Caco-2 (cell line): ENCODE results near the gene TSPAN9. TPM values are rescaled to one million over a fixed set of nuclear protein-coding genes. Genes with fewer than 3 reads are reported as not detected.

Experiments
- BruUV-seq: library from RNA; stranded (reverse); fragments of 400-500 nt; replicated peaks from 2 replicates; lab custom pipeline; 2021; lab: Mats Ljungman, UMichigan
- CTCF ChIA-PET: fragments of 300-600 bp; sonication (Branson Sonifier 250); formaldehyde crosslinking; loops from one replicate; lab custom pipeline; 2022; ENCODE audit warnings: antibody characterized with exemption; lab: Charles Lee
- POLR2A ChIA-PET: fragments of 300-600 bp; sonication (Branson Sonifier 250); formaldehyde crosslinking; loops from one replicate; lab custom pipeline; 2022; ENCODE audit warnings: antibody characterized with exemption; lab: Charles Lee
- DNase-seq, 2 experiments: peaks; one replicate each; pipeline versions ENCODE4 v3.0.0 to v3.0.0-alpha.2; 2020 to 2022
- H3K27me3 ChIP-seq: replicated peaks from 2 replicates; pipeline ENCODE4 v1.6.0; 2011; ENCODE audit warnings: low read length; ENCODE audit not compliant: control insufficient read depth, insufficient read depth
- H3K36me3 ChIP-seq: 2 replicates; pipeline ENCODE4 v1.5.1; 2011; ENCODE audit warnings: low read length; ENCODE audit not compliant: control insufficient read depth, insufficient read depth
- H3K4me1 ChIP-seq: fragments of 250-450 bp; sonication (Bioruptor Pico); 2 replicates; pipeline ENCODE4 v1.5.1; 2020; ENCODE audit warnings: mild to moderate bottlenecking
- H3K4me3 ChIP-seq: 2 replicates; pipeline ENCODE4 v1.5.1; 2011; ENCODE audit warnings: low read depth, mild to moderate bottlenecking, control low read depth, low read length
- H3K9me3 ChIP-seq: fragments of 250-450 bp; sonication (Bioruptor Pico); 2 replicates; pipeline ENCODE4 v1.5.1; 2020; ENCODE audit warnings: mild to moderate bottlenecking, moderate library complexity
- H3K27ac Mint-ChIP-seq: one replicate; pipeline ENCODE4 v1.8.0; 2022; ENCODE audit warnings: mixed read lengths; ENCODE audit not compliant: unreplicated experiment
- H3K27me3 Mint-ChIP-seq: one replicate; pipeline ENCODE4 v1.8.0; 2022; ENCODE audit warnings: mixed read lengths; ENCODE audit not compliant: insufficient read depth, unreplicated experiment
- H3K36me3 Mint-ChIP-seq: one replicate; pipeline ENCODE4 v1.8.0; 2022; ENCODE audit warnings: mild to moderate bottlenecking, mixed read lengths; ENCODE audit not compliant: insufficient read depth, unreplicated experiment
- H3K4me1 Mint-ChIP-seq: one replicate; pipeline ENCODE4 v1.8.0; 2022; ENCODE audit warnings: low read depth, mixed read lengths; ENCODE audit not compliant: unreplicated experiment
- H3K4me3 Mint-ChIP-seq: one replicate; pipeline ENCODE4 v1.8.0; 2022; ENCODE audit warnings: mild to moderate bottlenecking, moderate library complexity, mixed read lengths; ENCODE audit not compliant: unreplicated experiment
- H3K9me3 Mint-ChIP-seq: one replicate; pipeline ENCODE4 v1.8.0; 2022; ENCODE audit warnings: mixed read lengths; ENCODE audit not compliant: unreplicated experiment
- CTCF ChIP-seq, 2 experiments: fragments of 200-600 bp in 1 of 2; IDR thresholded peaks; 1 replicate in 1 of 2; 2 replicates in 1 of 2; pipeline versions ENCODE4 v1.5.1 to v1.8.0; 2011 to 2022; ENCODE audit warnings: antibody characterized with exemption in 1 of 2, control low read depth in 1 of 2, inconsistent platforms in 1 of 2, low read depth in 1 of 2, low read length in 1 of 2, mild to moderate bottlenecking in 1 of 2, moderate library complexity in 1 of 2; ENCODE audit not compliant: insufficient read depth in 1 of 2, severe bottlenecking in 1 of 2, unreplicated experiment in 1 of 2
- intact Hi-C: fragments of 100-400 bp; cut with micrococcal nuclease; formaldehyde crosslinking; loops from one replicate; pipeline ENCODE4 v1.10.0; 2022; ENCODE audit not compliant: unreplicated experiment
- total RNA-seq: library from RNA; stranded (reverse); gene quantifications from 2 replicates; pipeline ENCODE4 v1.2.3, GENCODE V29; 2022

The TSPAN9 gene
- total RNA-seq, 1 experiment from 2014 or later, result 49.1 TPM

GRCh38 chr12:3141339-3142321, 64.5 kb downstream of the TSPAN9 start:
- BruUV-seq, result no TSS peak
- H3K27me3 ChIP-seq, result no peaks in the 10 kb centered on the region
- H3K9me3 ChIP-seq, result 0 out of 2 replicates have a peak, but pooled peaks cover 3% of the 10 kb centered on the region
- ChIA-PET CTCF (interaction anchor here (4.4 kb wide), 1 partner anchor 133 kb away, joined by 18 read pairs; no protein-coding TSS in a partner anchor), POLR2A (no interaction called here)
- Mint-ChIP-seq H3K4me1 (peaks cover 5% of the 10 kb centered on the region), H3K4me3 (no peak overlapping the region), H3K27ac (no peak overlapping the region), H3K27me3 (no peaks in the 10 kb centered on the region), H3K36me3 (no peaks in the 10 kb centered on the region), H3K9me3 (no peaks in the 10 kb centered on the region)
- no peak for DNase-seq
- no peak overlapping the region for H3K4me3 ChIP-seq
- peak in 1 of 2 experiments; percentile 8 for TF ChIP-seq CTCF (IDR thresholded peaks at IDR 0.05; ENCODE audit: insufficient read depth in 1 of 2, low read depth in 1 of 2, low read length in 1 of 2, severe bottlenecking in 1 of 2, unreplicated experiment in 1 of 2)
- no peaks in the 10 kb centered on the region for H3K36me3 ChIP-seq
- H3K4me1 ChIP-seq, result no peaks in the 10 kb centered on the region
- intact Hi-C loops, result no loop called here

GRCh38 chr12:3142386-3142785, 65.2 kb downstream of the TSPAN9 start:
- H3K4me3 ChIP-seq, result no peak overlapping the region
- no TSS peak for BruUV-seq
- H3K9me3 ChIP-seq, result 0 out of 2 replicates have a peak, but pooled peaks cover 3% of the 10 kb centered on the region
- CTCF ChIA-PET, result no interaction called here
- no peaks in the 10 kb centered on the region for H3K27me3 ChIP-seq
- no peaks in the 10 kb centered on the region for H3K36me3 ChIP-seq
- intact Hi-C loops, result no loop called here
- POLR2A ChIA-PET, result no interaction called here
- Mint-ChIP-seq H3K4me3 (no peak overlapping the region), H3K27me3 (no peaks in the 10 kb centered on the region), H3K27ac (no peak overlapping the region), H3K4me1 (peaks cover 7% of the 10 kb centered on the region), H3K9me3 (no peaks in the 10 kb centered on the region), H3K36me3 (no peaks in the 10 kb centered on the region)
- no peaks in the 10 kb centered on the region for H3K4me1 ChIP-seq
- TF ChIP-seq CTCF (IDR thresholded peaks at IDR 0.05; ENCODE audit: insufficient read depth in 1 of 2, low read depth in 1 of 2, low read length in 1 of 2, severe bottlenecking in 1 of 2, unreplicated experiment in 1 of 2), result no peak
- no peak for DNase-seq

GRCh38 chr12:3144495-3144894, 67.3 kb downstream of the TSPAN9 start:
- no peak for DNase-seq
- Mint-ChIP-seq H3K4me3 (no peak overlapping the region), H3K27me3 (no peaks in the 10 kb centered on the region), H3K9me3 (no peaks in the 10 kb centered on the region), H3K36me3 (no peaks in the 10 kb centered on the region), H3K27ac (no peak overlapping the region), H3K4me1 (peaks cover 7% of the 10 kb centered on the region)
- H3K36me3 ChIP-seq, result no peaks in the 10 kb centered on the region
- intact Hi-C loops, result no loop called here
- no peak overlapping the region for H3K4me3 ChIP-seq
- CTCF ChIA-PET, result interaction anchor here (0.7 to 0.8 kb wide), 2 partner anchors 12 to 55 kb away, joined by 3 read pairs; no protein-coding TSS in a partner anchor
- BruUV-seq, result no TSS peak
- 0 out of 2 replicates have a peak, but pooled peaks cover 3% of the 10 kb centered on the region for H3K9me3 ChIP-seq
- H3K27me3 ChIP-seq, result no peaks in the 10 kb centered on the region
- TF ChIP-seq CTCF (IDR thresholded peaks at IDR 0.05; ENCODE audit: insufficient read depth in 1 of 2, low read depth in 1 of 2, low read length in 1 of 2, severe bottlenecking in 1 of 2, unreplicated experiment in 1 of 2), result no peak
- POLR2A ChIA-PET, result no interaction called here
- no peaks in the 10 kb centered on the region for H3K4me1 ChIP-seq
